Measurements from ENCODE around the gene NHERF2.

Gene NHERF2

DNA sequence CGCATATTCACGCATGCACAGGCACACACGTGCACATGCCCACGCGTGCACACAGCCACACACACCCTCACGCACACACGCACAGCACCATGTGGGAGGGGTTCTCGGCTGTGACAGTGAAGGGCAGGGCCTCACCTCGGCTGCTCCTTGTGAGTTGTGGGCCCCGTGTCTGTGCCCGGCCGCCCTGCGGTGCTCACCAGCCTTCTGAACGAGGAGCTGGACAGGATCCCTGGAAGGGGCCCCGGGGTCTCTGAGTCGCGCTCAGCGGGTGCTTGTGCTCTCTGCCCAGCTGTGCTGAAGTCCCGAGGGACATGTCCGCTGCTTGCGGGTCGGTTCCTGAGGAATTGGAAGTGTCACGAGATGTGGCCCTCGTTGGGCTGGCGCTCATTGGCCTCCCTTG lies 37.2 kb downstream of the NHERF2 start:
- no peak for FAIRE-seq

DNA sequence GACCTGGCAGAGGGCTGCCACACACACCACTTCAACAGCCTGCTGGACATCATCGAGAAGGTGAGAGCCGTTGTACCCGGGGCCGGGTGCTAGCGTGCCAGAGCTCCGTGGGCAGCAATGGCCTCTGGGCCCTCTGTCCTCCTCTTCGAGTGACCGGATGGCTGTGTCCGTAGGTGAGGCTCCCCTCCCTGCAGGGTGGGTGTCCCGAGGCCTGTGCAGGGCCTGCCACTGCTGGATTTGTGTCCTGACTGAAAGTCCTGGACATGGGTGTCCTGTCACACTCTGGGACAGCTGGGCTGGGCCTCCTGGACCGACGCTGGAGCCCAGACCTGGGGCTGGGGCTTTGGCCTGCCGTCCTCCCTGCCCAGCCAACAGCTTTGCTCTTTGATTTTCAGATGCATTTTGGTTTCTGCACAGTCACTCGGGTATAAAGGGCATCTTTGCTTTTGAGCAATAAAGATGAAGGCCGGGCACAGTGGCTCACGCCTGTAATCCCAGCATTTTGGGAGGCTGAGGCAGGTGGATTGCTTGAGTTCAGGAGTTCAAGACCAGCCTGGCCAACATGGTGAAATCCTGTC lies 37.8 kb downstream of the NHERF2 start:
- no peak for FAIRE-seq

DNA sequence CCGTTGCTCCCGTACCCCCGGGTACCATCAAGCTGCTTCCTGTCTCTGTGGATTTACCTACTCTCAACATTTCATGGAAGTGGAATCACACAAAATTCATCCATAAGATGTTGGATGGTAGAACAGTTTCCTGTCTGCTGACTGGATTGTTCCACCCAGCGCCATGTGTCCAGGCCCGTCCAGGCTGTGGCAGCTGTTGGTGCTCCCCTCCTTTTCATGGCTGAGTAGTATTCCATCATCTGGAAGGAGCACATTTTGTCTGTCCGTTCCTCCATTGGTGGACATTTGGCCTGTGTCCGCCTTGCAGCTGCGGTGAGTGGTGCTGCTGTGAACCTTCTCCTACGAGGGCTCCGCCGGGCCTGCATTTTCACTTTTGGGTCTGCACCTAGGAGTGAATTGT lies 39.4 kb downstream of the NHERF2 start:
- FAIRE-seq: no peak

DNA sequence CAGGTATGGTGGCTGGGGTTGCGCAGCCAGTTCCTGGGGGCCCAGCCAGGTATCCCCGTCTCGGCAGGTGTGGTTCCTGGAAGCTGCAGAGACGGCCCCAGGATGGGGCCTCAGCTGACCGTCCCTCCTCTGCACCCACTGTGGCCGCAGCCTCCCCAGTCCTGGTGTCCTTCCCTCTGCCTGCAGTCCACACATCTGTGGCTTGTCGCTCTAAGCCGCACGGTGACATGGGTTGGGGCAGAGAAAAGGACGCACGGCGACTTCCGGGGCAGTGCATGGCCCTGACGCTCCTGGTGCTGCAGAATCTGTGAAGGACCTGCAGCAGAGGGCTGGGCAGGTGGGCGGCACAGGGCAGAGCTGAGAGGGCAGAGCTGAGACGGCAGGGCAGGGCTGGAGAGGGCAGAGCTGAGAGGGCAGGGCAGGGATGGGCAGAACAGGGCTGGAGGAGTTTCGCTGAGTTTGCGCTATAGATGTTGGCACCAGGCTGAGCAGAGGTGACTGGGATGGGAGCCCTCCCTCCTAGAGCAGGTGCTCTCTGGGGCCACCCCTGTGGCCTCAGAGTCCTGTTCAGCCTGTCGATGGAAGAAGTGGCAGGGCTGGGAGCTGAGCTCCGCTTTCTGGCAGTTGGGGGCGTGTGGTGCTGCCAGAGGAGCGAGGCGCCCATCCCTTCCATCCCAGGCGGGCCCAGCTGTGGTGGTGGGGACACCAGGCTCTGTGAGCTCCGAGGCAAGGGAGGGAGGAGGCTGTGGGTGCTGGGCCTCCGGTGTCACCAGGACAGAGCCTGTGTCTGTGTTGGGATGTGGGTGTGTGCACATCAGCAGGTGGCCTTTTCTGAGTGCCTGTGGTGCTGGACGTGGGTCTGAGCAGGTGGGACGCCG lies 44.1 kb downstream of the NHERF2 start:
- FAIRE-seq: no peak

DNA sequence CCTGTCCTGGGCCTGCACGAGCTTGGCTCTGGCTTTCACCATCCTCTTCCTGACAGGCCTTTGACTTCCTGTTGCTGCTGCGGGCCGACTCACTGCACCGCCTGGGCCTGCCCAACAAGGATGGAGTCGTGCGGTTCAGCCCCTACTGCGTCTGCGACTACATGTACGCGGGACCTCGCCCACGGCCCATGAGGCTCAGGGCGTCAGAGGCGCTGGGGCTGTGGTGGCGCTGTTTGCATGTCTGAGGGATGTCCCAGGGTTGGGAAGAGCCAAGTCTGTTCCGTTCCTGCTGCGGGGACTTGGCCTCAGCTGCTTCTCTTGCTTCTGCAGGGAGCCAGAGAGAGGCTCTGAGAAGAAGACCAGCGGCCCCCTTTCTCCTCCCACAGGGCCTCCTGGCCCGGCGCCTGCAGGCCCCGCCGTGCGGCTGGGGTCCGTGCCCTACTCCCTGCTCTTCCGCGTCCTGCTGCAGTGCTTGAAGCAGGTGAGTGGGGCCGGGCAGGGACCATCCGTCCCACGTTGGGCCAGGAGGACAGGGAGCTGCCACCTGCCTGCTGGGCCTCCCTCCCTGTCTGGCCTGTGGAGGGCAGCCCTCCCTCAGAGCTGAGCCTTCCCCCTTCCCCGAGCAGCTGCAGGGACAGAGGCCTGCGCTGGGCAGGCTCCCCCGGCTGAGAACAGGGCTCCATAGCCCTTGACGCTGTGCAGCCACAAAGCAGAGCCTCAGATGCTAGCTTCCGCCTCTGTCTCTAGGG lies 44.9 kb downstream of the NHERF2 start:
- no peak for FAIRE-seq

DNA sequence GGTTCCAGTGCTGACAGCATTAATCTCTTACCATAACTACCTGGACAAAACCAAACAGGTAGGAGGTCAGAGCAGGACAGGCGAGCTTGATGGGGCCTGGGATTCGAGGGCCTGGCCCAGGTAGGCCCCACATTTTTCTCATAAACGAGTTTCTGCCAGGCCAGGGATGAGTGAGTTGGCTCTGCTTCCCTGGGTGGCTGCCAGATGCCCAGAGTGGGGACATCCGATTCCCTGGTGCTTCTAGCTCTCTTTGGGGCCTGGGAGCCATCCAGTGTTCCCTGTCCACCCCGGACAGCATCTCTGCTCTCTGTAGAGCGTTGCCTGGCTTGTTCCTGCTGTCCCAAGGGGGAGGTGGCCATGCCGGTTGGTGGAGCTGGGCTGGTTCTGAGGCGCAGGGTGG lies 46.2 kb downstream of the NHERF2 start:
- no peak for FAIRE-seq

DNA sequence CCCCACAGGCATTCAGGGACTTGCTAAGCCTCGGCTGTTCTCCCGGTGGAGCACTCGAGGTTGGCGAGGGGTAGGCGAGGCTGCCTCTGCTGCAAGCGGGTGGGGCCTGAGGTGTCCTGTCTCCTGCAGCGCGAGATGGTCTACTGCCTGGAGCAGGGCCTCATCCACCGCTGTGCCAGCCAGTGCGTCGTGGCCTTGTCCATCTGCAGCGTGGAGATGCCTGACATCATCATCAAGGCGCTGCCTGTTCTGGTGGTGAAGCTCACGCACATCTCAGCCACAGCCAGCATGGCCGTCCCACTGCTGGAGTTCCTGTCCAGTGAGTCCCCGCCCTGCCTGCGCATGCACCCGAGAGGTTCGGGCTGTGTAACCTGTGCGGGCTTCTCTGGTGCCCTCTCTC lies 47.4 kb downstream of the NHERF2 start:
- no peak for FAIRE-seq

DNA sequence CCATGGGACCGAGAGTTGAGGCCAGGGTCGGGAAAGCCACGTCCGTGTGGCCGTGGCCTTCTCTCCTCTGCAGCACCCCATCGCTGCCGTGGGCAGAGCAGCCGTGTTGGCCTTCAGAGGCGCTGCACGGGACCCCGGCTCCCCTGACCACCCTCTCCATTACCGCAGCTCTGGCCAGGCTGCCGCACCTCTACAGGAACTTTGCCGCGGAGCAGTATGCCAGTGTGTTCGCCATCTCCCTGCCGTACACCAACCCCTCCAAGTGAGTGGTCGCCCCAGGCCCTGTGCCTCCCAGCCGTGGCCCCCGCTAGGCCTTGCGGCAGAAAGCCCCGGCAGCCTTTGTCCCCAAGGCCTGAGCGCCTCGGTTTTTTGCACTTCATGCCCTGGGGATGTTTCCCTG lies 48.9 kb downstream of the NHERF2 start:
- no peak for FAIRE-seq

DNA sequence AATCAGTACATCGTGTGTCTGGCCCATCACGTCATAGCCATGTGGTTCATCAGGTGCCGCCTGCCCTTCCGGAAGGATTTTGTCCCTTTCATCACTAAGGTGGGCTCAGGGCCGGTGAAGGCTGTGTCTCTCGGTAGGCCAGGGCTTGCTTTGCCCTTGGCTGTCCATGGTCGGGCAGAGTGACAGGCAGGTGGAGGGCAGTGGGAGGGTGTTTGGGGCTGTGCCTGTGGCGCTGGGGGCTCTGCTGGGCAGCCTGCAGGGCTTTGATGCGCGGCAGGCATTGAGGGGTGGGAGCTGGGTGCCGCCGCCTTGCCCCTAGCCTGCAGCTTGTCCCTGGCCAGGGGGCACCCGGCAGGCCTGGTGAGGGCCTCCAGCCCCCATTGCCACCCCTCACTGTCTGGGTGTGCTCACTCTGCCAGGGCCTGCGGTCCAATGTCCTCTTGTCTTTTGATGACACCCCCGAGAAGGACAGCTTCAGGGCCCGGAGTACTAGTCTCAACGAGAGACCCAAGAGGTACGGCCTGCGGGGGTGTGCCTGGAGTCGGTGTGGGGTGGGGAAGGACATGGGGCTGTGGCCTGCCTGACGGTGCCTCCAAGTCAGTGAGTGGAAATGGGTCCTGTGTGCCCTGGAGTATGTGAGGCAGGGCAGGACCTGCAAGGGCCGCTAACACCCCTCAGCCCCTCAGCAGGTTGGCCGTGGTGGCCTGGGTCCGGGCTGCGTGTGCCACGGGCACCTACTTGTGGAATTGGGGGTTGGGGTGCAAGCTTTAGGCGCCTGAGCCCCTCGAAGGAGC lies 49.6 kb downstream of the NHERF2 start:
- FAIRE-seq: no peak

DNA sequence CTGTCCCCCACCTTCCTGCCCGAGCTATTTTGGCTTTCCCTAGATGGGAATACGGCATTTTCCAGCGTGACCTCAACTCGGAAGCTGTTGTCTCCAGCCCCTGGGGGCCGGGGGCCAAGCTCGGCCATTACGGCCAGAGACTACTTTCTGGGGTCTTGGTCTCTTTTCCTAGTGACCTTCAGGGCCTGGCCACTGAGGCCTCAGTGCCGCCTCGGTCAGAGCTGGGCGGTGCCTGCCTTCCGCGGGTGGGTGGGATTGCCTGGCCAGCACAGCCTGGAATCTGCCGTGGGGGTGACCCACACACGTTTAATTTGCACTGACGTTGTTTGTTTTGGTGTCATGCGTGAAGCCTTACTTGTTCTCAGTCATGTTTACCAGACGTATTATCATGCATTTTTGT lies 50.3 kb downstream of the NHERF2 start:
- FAIRE-seq: no peak

DNA sequence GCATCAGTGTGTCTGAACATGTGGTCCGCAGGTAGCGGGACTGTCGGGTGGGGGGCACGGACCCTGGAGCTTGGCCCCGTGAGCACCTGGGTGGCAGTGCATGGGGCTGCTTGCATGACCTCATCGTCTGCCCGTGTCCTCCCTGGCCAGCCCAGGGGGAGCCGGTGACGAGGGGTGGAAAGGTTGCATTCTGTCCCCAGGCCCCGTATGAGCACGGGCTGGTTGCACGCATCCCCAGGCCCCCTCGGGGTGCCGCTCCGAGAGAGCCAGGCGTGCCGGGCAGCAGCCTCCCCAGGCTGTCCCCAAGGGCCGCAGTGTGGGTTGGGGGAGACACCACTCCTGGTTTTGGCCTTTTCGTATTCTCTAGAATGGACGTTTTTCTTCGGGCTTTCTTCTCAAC lies 51.0 kb downstream of the NHERF2 start:
- FAIRE-seq: no peak

DNA sequence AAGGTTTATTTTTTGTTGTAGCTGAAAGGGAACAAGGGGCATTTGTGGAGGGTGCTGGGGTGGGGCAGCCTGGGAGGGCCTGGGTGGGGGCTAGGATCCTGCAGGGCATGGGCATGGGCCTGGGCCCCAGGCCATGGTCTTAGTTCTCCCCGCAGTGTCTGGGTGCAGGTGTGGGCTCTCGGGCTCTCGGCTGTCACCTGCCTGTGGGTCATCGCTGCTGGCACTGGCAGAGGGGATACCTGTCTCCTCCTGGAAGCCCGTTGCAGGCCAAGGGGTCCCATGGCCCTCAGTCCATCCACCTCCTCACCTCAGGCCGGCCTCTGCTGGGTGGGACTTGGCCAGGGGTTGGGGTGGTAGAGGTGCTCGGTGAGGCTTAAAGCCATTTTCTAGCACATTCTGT lies 51.4 kb downstream of the NHERF2 start:
- FAIRE-seq: no peak

DNA sequence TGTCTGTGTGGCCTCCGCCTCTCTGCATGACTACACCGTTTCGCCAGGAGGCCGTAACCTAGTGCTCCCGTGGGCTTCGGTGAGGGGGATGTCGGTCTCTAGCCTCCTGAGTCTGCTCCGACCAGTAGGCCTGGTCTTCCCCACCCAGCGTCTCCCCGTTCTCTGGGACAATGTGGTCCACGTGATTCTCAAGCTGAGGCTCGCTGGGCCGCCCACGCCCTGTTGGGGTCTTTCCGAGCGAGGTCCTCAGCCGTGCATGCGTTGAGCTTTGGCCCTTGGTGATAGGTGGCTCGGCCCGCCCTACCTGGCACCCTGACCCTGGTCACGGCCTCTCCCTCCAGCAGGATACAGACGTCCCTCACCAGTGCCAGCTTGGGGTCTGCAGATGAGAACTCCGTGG lies 52.0 kb downstream of the NHERF2 start:
- no peak for FAIRE-seq

DNA sequence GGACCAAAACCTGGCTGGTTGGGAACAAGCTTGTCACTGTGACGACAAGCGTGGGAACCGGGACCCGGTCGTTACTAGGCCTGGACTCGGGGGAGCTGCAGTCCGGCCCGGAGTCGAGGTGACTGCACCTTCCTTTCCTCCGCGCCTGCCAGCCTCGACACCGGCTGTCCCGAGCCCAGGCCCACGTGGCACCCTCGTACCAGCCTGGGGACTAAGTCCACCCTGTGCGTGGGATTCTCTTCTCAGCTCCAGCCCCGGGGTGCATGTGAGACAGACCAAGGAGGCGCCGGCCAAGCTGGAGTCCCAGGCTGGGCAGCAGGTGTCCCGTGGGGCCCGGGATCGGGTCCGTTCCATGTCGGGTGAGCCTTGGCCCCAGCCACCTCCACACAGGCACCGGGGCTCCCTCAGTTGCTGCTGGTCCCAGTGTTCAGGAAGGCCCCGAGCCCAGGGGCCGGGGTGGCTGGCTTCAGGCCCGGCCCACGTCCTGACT lies 52.7 kb downstream of the NHERF2 start:
- no peak for FAIRE-seq

DNA sequence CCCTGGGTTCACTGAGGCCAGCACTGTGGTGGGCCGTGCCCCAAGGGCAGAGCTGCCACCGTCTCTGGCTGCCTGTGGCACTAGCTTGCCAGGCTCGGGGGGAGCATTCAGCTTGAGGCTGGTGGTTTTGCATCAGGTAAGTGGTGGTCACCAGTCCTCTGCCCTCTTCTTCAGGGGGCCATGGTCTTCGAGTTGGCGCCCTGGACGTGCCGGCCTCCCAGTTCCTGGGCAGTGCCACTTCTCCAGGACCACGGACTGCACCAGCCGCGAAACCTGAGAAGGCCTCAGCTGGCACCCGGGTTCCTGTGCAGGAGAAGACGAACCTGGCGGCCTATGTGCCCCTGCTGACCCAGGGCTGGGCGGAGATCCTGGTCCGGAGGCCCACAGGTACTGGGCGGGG lies 53.3 kb downstream of the NHERF2 start:
- no peak for FAIRE-seq

DNA sequence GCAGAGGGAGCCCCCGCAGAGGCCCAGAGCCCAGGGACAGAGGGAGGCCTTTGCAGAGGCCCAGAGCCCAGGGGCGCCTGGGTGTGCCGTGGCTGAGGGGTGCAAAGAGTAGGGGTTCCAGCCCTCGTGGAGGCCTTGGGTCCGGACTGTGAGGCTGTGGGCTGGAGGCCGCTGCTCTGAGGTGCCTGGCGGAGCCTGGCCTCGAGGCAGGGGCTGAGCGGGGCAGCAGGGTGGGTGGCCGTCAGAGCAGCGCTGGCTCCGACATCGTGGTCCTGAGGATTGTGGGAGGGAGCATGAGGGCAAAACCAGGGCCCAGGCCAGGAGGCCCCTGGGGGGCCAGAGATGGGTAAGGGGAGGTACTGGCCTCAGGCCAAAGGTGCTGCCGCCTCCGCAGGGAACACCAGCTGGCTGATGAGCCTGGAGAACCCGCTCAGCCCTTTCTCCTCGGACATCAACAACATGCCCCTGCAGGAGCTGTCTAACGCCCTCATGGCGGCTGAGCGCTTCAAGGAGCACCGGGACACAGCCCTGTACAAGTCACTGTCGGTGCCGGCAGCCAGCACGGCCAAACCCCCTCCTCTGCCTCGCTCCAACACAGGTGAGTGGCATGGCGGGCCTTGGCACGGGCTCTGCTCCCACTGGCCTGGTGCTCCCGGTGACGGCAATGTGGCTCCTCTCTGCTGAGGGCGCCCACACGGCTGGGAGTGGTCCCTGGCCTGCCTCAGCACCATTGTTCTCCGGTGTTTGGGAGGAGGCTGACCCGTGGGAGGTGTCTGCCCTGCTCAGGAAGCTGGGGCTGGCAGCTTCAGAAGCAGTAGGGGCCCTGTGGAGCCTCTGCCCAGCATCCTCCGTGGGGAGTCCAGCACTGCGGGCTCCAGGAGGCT lies 54.7 kb downstream of the NHERF2 start:
- FAIRE-seq: no peak

DNA sequence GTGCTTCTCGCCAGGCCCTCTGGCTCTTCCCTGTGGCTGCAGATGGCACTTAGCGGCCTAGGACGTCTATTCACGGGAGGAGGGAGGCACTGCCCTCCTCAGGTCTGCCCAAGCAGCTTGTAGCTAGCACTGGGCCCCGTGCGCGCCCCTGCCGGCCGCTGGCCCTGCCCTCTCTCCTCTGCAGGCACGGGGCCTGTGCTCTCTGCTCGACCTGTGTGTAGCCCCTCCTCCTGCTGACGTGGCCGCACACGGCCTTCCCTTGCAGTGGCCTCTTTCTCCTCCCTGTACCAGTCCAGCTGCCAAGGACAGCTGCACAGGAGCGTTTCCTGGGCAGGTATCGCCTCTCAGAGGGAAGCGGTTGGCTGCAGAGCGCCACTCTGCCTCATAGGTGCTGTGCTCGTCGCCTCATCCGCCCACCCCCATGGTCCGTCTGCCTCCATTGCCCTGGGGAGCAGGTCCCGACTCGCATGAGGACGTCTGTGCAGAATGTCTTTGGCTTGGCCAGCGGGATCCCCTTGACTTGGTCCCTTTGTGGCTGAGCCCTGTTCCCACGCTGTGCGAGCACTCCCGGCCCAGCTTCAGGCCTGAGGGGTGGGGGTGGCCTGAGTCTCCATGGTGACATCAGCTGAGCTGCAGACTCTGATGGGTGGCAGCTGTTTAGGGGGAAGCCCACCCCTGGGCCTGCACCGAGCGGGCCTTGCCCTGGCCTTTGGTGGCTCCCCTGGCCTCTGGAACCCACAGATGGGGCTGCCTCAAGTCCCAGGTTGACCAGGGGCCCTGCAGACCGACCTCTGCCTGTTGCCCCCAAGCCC lies 55.7 kb downstream of the NHERF2 start:
- peak; percentile 33 for FAIRE-seq

DNA sequence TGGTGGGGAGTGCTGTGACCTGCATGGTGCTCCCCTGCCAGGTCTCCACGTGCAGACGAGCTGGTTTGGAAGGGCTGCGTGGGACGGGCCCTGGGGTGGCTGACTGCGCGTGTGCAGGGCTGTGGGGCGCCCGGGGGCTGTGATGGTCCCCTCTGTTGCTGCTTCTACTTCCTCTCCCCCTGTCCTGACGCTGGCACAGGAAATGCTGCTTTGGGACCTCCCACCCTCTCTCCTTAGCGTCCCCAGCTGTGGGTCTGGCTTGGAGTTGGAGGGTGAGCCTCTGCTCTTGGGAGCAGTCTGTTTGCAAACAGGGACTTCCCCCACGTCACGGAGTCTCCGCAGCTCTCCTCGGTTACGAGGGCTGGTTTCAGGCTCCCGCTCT lies 56.3 kb downstream of the NHERF2 start:
- no peak for FAIRE-seq

DNA sequence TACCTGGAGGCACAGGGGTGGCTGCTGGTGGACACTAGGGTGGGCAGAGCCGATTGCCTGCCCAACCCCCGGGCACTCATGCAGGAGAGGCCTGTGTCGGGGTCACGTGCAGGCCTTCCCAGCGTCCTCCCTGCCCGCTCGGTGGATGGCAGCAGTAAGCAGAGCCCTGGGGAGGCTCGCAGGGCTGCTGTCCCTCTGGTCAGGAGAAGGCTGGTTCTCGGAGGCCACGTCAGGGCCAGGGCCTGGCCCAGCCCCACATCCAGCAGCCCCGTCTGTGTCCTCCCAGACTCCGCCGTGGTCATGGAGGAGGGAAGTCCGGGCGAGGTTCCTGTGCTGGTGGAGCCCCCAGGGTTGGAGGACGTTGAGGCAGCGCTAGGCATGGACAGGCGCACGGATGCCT lies 56.7 kb downstream of the NHERF2 start:
- no peak for FAIRE-seq

DNA sequence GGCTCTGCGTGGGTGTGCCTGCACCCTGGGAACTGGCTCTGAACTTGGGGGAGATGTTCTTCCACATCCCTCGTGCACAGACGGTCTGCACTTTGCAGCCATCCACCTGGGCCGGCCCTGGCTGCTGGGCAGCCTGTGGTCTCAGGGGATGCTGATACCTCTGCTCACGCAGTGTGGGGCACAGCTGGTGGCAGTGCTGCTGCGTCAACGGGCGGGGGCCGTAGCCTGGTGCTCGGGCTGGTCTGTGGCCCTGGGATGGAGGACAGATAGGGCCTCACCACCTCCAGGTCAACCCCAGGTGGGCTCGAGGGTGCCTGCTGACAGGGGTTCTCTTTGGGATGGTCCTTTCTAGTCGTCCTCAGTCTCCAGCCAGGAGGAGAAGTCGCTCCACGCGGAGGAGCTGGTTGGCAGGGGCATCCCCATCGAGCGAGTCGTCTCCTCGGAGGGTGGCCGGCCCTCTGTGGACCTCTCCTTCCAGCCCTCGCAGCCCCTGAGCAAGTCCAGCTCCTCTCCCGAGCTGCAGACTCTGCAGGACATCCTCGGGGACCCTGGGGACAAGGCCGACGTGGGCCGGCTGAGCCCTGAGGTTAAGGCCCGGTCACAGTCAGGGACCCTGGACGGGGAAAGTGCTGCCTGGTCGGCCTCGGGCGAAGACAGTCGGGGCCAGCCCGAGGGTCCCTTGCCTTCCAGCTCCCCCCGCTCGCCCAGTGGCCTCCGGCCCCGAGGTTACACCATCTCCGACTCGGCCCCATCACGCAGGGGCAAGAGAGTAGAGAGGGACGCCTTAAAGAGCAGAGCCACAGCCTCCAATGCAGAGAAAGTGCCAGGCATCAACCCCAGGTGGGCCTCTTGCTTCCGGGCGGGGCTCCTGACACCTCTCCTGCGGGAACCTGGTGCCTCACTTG lies 57.4 kb downstream of the NHERF2 start:
- no peak for FAIRE-seq
